B cell (primary cell): ENCODE results near the gene SLC35D2. TPM values are rescaled to one million over a fixed set of nuclear protein-coding genes. Genes with fewer than 3 reads are reported as not detected.

Experiments
- ATAC-seq: fragments of 200-7000 bp; cut with Tn5 transposase; one replicate; pipeline ENCODE4 v1.10.0; 2021; ENCODE audit warnings: low read depth, mild to moderate bottlenecking, moderate number of reproducible peaks, moderate library complexity
- CTCF ChIA-PET: fragments of 350-600 bp; sonication (Branson Sonifier 250); formaldehyde crosslinking; loops from one replicate; lab custom pipeline; 2021; ENCODE audit warnings: antibody characterized with exemption, inconsistent platforms; lab: Charles Lee
- POLR2A ChIA-PET: fragments of 350-600 bp; sonication (Branson Sonifier 250); formaldehyde crosslinking; loops from one replicate; lab custom pipeline; 2021; ENCODE audit warnings: antibody characterized with exemption; lab: Charles Lee
- DNase-seq: peaks from one replicate; pipeline ENCODE4 v3.0.0; 2013
- H2AFZ ChIP-seq: 2 replicates; pipeline ENCODE4 v1.6.1; 2012; ENCODE audit warnings: mild to moderate bottlenecking, low read depth, low read length; ENCODE audit not compliant: insufficient read depth, poor library complexity, severe bottlenecking
- H3K27ac ChIP-seq, 2 donors: 1 replicate in 1 of 2; 2 replicates in 1 of 2; pipeline ENCODE4 v1.5.1; 2012 to 2013; ENCODE audit warnings: low read length in 2 of 2, mild to moderate bottlenecking in 2 of 2, moderate library complexity in 1 of 2
- H3K27me3 ChIP-seq, 4 experiments: fragments of 200-600 bp in 1 of 4; sonication (generic) in 1 of 4; replicated peaks in 1 of 4; 1 replicate in 2 of 4; 2 replicates in 2 of 4; pipeline versions ENCODE4 v1.6.1 to v1.7.0; 2013 to 2016; ENCODE audit warnings: low read length in 3 of 4, mild to moderate bottlenecking in 2 of 4, mixed read lengths in 1 of 4, moderate library complexity in 1 of 4; ENCODE audit not compliant: insufficient read depth in 4 of 4, control insufficient read depth in 3 of 4; ENCODE audit errors: control extremely low read depth in 1 of 4
- H3K36me3 ChIP-seq, 2 experiments: replicated peaks in 1 of 2; 1 replicate in 1 of 2; 2 replicates in 1 of 2; pipeline versions ENCODE4 v1.6.1 to v1.7.1; 2013; ENCODE audit warnings: low read length in 1 of 2; ENCODE audit not compliant: insufficient read depth in 2 of 2, control insufficient read depth in 1 of 2; ENCODE audit errors: control extremely low read depth in 1 of 2, extremely low read depth in 1 of 2
- H3K4me1 ChIP-seq, 2 donors: fragments of 200-600 bp in 1 of 2; sonication (generic) in 1 of 2; 1 replicate in 1 of 2; 2 replicates in 1 of 2; pipeline versions ENCODE4 v1.5.1 to v1.6.1; 2013 to 2017; ENCODE audit warnings: low read length in 2 of 2; ENCODE audit not compliant: control insufficient read depth in 2 of 2, insufficient read depth in 2 of 2
- H3K4me2 ChIP-seq: replicated peaks from 2 replicates; pipeline ENCODE3; 2012; ENCODE audit warnings: mild to moderate bottlenecking, low read depth, low read length; ENCODE audit not compliant: poor library complexity, severe bottlenecking
- H3K4me3 ChIP-seq, 5 experiments: fragments of 200-600 bp in 1 of 5; sonication (generic) in 1 of 5; 1 replicate in 3 of 5; 2 replicates in 2 of 5; pipeline versions ENCODE4 v1.5.1 to v1.7.0; 2011 to 2016; ENCODE audit warnings: low read length in 4 of 5, mild to moderate bottlenecking in 4 of 5, low read depth in 2 of 5, control low read depth in 1 of 5, moderate library complexity in 1 of 5; ENCODE audit not compliant: insufficient read depth in 1 of 5; ENCODE audit errors: control extremely low read depth in 1 of 5, extremely low read depth in 1 of 5
- H3K79me2 ChIP-seq: fragments of 200-600 bp; sonication (generic); one replicate; pipeline ENCODE4 v1.6.0; 2016; ENCODE audit warnings: low read length; ENCODE audit not compliant: control insufficient read depth, insufficient read depth
- H3K9ac ChIP-seq: fragments of 200-600 bp; sonication (generic); 2 replicates; pipeline ENCODE4 v1.6.1; 2017; ENCODE audit warnings: mild to moderate bottlenecking, low read length, moderate library complexity
- H3K9me3 ChIP-seq, 3 donors: one replicate each; pipeline versions ENCODE4 v1.6.1 to v1.7.1; 2013; ENCODE audit warnings: low read length in 2 of 3; ENCODE audit not compliant: control insufficient read depth in 2 of 3, insufficient read depth in 1 of 3; ENCODE audit errors: control extremely low read depth in 1 of 3
- H4K20me1 ChIP-seq: 2 replicates; pipeline ENCODE4 v1.6.0; 2012; ENCODE audit warnings: mild to moderate bottlenecking, low read length; ENCODE audit not compliant: insufficient read depth, control insufficient read depth, poor library complexity, severe bottlenecking
- H3K27ac Mint-ChIP-seq: one replicate; pipeline ENCODE4 v1.8.0; 2021; ENCODE audit warnings: mixed read lengths
- H3K27me3 Mint-ChIP-seq: one replicate; pipeline ENCODE4 v1.8.0; 2021; ENCODE audit warnings: mixed read lengths
- H3K4me1 Mint-ChIP-seq: one replicate; pipeline ENCODE4 v1.8.0; 2021; ENCODE audit warnings: mixed read lengths
- H3K4me3 Mint-ChIP-seq: one replicate; pipeline ENCODE4 v1.8.0; 2021; ENCODE audit warnings: mixed read lengths
- H3K9me3 Mint-ChIP-seq: one replicate; pipeline ENCODE4 v1.8.0; 2022; ENCODE audit warnings: mixed read lengths; ENCODE audit not compliant: insufficient read depth
- CTCF ChIP-seq: fragments of 200-600 bp; IDR thresholded peaks from one replicate; pipeline ENCODE4 v1.8.0; 2022; ENCODE audit warnings: antibody characterized with exemption, mild to moderate bottlenecking
- EZH2 ChIP-seq: IDR thresholded peaks from 2 replicates; pipeline ENCODE4 v1.6.1; 2012; ENCODE audit warnings: borderline replicate concordance, low read depth, mild to moderate bottlenecking, moderate library complexity, low read length; ENCODE audit not compliant: insufficient read depth, poor library complexity, severe bottlenecking
- WGBS: methylation state at CpG from one replicate; pipeline ENCODE4 v1.1.5; 2013; ENCODE audit warnings: missing lambda C conversion rate; ENCODE audit not compliant: insufficient coverage; 5-methylcytosine and 5-hydroxymethylcytosine counted together
- intact Hi-C: fragments of 100-400 bp; cut with micrococcal nuclease; formaldehyde crosslinking; loops from one replicate; pipeline ENCODE4 v1.10.0; 2022
- polyA plus RNA-seq: library from polyadenylated mRNA; depleted of rRNA; stranded (reverse); fragments of >200 nt; gene quantifications from 2 replicates; pipeline ENCODE4 v1.2.3, GENCODE V29; 2012
- total RNA-seq, 2 donors: library from RNA; stranded (reverse); fragments of 120-200 nt in 1 of 2; gene quantifications; 1 replicate in 1 of 2; 2 replicates in 1 of 2; pipeline versions ENCODE4 v1.2.3 to v1.2.4, GENCODE V29; 2013 to 2022

SLC35D2 gene
- total and polyA plus RNA-seq, 2 donors (not counting 1 experiment from before 2014, with no cell fraction given): 5.1 to 13.6 TPM

- ChIA-PET CTCF (interaction anchor here (0.6 kb wide), 1 partner anchor 220 kb away, joined by 3 read pairs; no protein-coding TSS in a partner anchor), POLR2A (no interaction called here)
- Mint-ChIP-seq H3K27ac (no peak overlapping the region), H3K27me3 (no peaks in the 10 kb centered on the region), H3K4me1 (no peaks in the 10 kb centered on the region), H3K4me3 (no peak overlapping the region), H3K9me3 (no peaks in the 10 kb centered on the region)
- no peaks in the 10 kb centered on the region for H4K20me1 ChIP-seq
- no peak overlapping the region for H3K27ac ChIP-seq
- no peaks in the 10 kb centered on the region for H3K79me2 ChIP-seq
- H3K36me3 ChIP-seq: no peaks in the 10 kb centered on the region
- H3K4me1 ChIP-seq: no peaks in the 10 kb centered on the region
- TF ChIP-seq EZH2 (no peak), CTCF (no peak)
- WGBS: 94% methylated on average over 6 of the region's 9 CpGs
- DNase-seq: no peak
- ATAC-seq: no peak
- no peak overlapping the region for H3K4me3 ChIP-seq
- peaks cover 0 to 6% (median 2%) of the 10 kb centered on the region in 3 donors for H3K9me3 ChIP-seq
- no peak overlapping the region for H3K9ac ChIP-seq
- no peak overlapping the region for H3K4me2 ChIP-seq
- intact Hi-C loops: no loop called here
- peaks cover 0 to 2% (median 0%) of the 10 kb centered on the region in 4 experiments for H3K27me3 ChIP-seq
- no peak overlapping the region for H2AFZ ChIP-seq
Observed at GRCh38 chr9:96345551-96345950, 38.0 kb downstream of the SLC35D2 start.

GRCh38 chr9:96344458-96345180, 38.9 kb downstream of the SLC35D2 start:
- Histone ChIP-seq H3K27ac (no peak overlapping the region), H3K4me1 (no peaks in the 10 kb centered on the region), H3K4me2 (no peak overlapping the region), H4K20me1 (no peaks in the 10 kb centered on the region), H3K4me3 (no peak overlapping the region), H3K9ac (no peak overlapping the region), H3K36me3 (no peaks in the 10 kb centered on the region), H3K79me2 (no peaks in the 10 kb centered on the region), H3K27me3 (peaks cover 0 to 2% (median 0%) of the 10 kb centered on the region in 4 experiments), H2AFZ (no peak overlapping the region), H3K9me3 (peaks cover 0 to 6% (median 2%) of the 10 kb centered on the region in 3 donors)
- POLR2A ChIA-PET: no interaction called here
- intact Hi-C loops: no loop called here
- ATAC-seq (no peak), DNase-seq (no peak)
- Mint-ChIP-seq H3K27ac (no peak overlapping the region), H3K4me3 (no peak overlapping the region), H3K4me1 (no peaks in the 10 kb centered on the region), H3K27me3 (no peaks in the 10 kb centered on the region), H3K9me3 (no peaks in the 10 kb centered on the region)
- CTCF ChIA-PET: interaction anchor here (0.6 to 1.8 kb wide), 4 partner anchors 17 to 221 kb away, joined by 3 to 6 read pairs (median 4); no protein-coding TSS in a partner anchor
- WGBS: no CpG with 5 or more reads among the region's 6 CpGs
- TF ChIP-seq CTCF (no peak), EZH2 (no peak)
